ELF-1 (cell line): ENCODE data around the gene DHRS7B.

Source experiments
- DNase-seq: peaks from one replicate; pipeline ENCODE4 v3.0.0-alpha.2; 2016; ENCODE audit warnings: low read depth, low spot score

The DHRS7B gene

DNA sequence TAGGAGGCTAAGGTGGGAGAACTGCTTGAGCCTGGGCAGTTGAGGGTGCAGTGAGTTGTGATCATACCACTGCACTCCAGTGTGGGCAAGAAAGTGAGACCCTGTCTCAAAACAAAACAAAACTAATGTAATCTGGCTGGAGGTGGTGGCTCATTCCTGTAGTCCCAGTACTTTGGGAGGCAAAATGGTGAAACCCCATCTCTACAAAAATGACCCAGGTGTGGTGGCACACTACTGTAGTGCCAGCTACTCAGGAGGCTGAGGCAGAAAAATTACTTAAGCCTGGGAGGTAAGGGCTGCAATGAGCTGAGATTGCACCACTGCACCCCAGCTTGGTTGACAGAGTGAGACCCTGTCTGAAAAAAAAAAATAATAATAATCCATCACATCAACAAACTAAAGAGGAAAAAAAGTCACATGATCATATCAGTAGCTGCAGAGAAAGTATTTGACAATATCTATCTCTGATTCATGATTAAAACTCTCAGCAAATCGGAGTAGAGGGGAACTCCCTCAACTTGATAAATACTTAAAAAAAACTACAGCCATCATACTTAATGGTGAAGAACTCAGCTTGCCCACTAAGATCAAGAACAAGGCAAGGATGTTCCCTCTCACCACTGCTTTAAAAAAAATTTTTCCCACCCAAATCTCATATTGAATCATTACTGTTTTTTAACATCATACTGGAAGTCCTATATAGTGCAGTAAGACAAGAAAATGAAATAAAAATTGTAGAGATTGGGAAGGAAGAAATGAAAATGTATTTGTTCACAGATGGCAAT, 31.0 kb downstream of the DHRS7B start:
- DNase-seq: no peak

DNA sequence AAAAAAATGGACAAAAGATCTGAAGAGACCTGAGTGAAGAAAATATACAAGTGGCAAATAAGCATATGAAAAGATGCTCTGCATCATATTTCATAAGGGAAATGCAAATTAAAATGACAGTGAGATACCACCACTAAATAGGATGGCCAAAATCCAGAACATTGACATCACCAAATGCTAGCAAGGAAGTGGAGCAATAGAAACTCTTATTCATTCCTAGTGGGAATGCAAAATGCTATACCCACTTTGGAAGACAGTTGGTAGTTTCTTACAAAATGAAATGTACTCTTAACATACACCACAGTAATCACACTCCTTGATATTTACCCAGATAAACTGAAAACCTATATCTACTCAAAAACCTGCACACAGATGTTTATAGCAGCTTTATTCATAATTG, 33.6 kb downstream of the DHRS7B start:
- DNase-seq: no peak

DNA sequence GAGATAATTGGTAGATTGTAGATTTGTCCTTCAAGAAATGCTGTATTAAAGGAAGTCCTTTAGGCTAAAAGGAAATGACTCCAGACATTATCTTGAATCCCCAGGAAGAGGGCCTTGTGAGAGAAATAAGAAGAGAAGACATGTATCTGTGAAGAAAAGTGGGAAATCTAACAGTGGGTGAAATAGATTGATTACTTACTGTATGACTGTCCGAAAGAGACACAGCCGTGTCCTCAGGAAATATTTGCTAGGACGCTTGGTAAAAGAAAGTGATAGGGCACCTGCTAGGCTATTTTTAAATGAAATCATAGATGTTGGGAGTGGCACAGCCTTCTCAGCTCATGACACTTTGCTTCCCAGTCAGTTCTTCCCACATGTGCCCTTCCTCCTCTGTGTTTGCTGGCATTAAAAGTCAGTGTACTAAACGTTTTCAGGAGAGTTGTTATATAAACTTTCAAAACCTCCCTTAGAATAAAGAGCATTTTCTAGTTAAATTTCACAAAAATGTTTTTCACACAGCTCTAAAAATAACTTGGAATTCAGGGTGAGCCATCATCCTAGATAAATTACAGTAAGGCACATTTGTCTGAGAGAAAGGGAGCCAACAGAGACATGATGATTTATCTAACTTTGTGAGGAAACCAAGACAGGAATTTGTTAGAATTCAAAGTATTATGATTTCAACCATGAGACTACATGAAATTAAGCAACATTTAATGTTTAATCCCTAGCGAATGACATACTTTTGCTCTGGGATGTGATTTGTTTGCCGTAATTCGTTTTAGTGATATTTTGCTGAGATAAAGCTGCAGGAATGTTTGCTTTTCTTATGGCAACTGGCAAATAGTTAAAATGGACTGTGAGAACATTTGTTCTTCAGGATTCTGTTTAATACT, 35.0 kb downstream of the DHRS7B start:
- DNase-seq: no peak

DNA sequence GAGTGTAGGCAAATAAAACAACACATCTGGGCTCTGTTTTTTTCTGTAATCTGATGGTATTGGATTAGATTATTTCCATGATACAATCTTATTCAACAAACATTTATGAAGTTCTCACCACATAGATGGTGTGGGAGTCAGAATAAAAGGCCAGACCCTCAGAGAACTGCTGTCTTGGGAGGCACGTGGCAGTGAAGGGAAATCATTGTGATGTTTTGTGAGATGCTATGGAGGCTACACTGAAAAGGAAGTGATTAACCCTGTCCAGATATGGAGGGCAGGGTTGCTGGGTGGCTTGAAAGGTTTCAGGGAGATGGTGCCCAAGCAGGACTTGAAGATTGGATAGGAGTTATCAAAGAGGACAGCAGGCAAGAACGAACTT, 35.6 kb downstream of the DHRS7B start:
- no peak for DNase-seq

DNA sequence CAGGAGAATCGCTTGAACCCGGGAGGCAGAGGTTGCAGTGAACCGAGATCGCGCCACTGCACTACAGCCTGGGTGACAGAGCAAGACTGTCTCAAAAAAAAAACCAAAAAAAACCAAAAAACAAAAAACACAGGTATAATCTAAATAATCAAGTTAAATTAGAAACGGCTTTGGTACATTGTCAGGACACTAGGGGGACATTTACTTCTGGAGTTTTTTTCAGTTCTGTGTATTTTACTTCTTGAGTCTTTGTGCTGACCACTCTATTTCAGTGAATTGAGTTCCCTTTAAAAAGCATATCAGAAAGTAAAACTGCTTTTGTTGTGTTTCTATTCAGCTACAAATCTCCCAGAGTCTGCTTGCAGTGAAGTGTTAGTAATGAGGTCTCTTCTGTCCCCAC, 36.3 kb downstream of the DHRS7B start:
- no peak for DNase-seq

DNA sequence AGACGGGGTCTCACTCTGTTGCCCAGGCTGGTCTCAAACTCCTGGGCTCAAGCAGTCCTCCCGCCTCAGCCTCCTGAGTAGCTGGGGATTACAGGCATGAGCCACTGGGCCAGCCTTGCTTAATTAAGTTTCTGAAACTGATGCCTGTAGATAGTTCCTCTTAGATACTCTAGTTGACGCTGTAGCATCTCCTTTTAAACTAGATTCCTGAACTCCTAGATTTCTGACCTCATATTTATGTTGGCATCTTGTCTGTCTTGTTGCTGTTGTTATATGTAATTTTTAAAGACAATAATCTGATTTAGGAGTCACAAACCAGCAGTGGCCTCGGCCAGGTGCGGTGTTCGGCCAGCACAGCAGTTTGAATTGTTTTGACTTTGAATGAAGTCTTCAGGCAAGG, 37.5 kb downstream of the DHRS7B start:
- DNase-seq: no peak

DNA sequence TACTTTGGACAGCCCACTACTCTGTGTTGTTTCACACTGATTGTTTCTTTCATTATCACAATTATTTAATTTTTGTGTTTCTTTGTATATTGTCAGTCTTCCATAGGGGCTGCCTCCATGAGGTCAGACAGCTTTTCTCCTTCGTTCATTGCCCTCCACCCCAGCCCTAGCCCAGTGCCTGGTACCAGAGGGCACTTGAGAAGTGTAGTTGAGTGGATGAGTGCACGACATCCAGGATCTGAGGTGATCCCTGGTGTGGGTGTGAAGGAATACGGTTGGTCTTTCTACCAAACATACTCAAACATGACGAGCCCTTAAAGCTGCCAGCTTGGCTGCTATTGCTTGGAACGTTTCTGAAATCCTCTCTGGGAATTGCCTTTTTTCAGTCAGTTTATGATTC, 37.9 kb downstream of the DHRS7B start:
- no peak for DNase-seq

DNA sequence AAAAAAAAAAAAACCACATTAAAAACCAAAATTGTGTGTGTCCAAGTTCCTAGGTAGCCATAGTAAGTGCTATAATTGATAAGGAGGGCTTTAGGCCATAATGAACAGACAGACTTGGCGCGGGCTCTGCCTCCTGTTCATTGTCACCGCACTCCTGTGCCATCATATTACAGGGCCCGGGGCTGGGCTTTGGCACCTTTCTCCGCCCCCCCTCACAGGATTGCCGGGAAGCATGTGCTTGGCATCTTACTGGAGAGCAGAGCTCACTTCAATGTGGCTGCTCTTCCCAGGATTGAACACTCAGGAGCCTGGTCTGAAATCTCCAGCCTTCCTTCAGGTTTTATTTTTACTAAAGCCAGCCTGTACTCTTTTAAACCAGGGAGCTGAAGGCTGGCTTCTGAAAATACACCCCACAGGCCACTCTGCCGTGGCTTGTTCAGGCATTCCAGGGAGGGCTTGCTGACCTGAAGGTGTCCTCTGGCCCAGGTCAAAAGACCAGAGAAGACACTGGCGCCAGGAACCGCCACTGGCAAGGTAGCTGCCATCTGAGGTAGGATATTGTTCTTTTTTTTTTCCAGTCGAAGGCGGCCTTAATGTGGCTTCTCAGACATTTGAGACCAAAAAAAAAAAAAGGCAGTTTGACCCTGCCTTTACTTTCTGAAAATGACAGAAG, 39.3 kb downstream of the DHRS7B start:
- DNase-seq: no peak

DNA sequence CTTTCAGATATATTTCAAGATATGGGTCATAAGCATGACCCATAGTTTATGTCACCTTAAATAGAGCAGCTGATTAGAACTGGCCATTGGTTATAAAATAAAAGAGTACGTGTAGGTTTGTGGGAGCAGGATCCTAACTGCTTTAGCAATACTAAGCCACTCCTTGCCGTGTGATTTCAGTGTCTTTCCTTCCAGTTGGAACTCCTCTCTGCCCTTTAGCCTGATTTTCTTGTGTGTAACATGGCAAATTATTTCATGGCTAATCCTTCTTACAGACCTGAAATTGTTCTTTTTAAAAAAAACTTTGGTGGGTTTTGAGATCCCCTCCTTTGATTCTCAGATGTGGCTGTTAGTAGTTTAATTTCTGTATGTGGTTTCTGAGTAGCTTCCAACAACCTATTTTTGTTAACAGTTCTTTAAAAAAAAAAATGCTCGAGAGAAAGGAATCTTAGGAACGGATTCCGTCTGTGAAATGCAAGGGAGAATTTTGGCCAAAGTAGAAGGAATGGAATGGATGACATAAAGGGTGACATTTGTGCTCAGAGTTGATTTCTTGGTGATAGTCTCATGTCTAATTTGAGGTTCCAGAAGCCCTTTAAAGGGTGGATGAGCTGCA, 39.9 kb downstream of the DHRS7B start:
- no peak for DNase-seq

DNA sequence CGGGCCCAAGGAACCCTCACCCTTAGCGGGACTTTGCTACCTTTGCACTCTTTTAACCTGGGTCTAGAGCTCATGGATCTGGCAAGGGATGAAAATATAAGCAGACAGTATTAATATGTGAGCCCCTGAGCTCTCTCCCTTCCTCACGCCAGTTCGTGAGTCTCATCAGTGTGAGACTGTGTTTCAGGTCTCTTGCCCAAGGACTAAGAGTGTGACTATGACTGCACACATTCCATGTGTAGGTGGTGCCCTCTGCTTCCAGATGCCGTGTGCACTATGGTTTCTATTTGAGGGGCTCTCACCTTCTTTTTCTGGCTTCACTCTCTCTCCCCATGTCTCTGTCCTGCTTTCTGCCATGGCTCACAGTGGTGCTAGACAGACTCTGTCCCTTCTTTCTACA, 40.5 kb downstream of the DHRS7B start:
- no peak for DNase-seq

DNA sequence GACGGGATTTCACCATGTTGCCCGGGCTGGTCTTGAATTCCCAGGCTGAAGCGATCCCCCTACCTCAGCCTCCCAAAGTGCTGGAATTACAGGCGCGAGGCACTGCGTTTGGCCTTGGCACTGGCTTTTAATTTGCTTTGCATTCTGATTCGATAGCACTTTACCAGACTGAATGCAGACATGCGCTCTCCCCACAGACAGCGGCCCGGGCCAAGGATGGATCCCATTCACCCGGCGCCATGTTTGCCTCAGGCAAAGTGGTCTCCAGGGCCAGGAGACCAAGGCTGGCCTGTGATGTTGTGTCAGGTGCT, 41.7 kb downstream of the DHRS7B start:
- no peak for DNase-seq

DNA sequence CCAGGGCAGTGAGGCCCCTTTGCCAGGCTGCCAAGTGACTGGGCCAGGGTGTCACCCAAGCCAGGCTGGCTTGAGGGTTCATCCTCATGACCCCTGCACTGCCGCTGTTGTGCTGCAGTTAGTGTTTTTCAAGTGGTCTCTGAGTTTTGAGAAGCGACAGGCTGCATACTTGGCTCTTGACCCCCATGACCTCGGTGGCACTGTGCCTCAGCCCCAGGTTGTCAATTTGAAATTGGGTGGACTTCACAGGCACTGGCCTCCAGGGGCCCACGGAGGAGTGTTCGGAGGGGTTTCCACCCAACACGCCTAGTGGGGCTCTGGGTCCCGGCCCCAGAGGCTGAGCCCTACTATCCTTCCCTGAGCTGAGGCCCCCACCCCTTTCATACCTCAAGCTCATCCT, 42.7 kb downstream of the DHRS7B start:
- DNase-seq: no peak

DNA sequence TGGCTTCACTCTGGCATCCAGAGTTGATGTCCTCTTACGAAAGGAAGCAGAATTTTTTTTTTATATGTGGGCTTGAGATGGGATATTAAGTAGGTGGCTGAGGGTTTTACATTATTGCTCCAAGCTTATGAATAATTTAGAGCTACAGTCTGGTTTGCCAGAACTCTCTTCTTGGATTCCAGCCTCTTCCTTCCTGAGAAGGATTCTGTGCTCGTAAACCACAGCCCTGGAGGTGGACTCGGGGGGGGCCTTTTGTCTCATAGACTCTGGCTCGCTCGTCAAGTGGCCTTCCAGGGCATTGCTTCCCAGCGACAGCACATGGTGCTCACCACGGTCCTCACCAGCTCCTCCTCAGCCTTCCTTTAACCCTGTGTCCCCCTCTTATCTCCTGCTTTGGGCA, 44.0 kb downstream of the DHRS7B start:
- DNase-seq: no peak

DNA sequence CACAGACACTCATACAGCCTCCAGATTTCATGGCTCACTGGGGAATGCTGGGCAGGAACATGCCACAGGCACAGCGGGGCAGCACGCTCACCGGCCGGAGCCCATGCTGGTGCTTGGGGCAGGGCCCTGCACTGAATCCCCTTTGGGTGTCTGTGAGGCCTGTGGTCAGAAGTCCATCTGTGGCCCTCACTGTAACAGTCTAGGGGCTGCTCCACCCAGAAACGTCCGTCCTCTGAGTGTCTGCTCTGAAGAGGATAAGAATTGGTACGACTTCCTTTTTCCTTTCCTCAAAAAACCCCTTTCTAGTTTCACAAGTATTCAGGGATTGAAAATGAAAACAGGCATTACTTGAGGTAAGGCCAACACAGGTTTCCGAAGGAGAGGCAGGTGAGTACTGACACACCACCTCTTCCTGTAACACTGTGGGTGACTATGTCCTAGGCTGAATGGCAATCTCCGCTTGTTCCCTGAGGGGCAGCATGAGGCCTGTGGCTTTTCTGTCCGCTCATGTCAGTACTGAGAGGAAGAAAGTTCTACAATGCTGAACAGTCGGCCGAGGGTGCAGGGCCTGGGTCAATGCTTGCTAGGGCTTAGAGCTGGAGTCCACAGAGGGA, 44.7 kb downstream of the DHRS7B start:
- DNase-seq: no peak

DNA sequence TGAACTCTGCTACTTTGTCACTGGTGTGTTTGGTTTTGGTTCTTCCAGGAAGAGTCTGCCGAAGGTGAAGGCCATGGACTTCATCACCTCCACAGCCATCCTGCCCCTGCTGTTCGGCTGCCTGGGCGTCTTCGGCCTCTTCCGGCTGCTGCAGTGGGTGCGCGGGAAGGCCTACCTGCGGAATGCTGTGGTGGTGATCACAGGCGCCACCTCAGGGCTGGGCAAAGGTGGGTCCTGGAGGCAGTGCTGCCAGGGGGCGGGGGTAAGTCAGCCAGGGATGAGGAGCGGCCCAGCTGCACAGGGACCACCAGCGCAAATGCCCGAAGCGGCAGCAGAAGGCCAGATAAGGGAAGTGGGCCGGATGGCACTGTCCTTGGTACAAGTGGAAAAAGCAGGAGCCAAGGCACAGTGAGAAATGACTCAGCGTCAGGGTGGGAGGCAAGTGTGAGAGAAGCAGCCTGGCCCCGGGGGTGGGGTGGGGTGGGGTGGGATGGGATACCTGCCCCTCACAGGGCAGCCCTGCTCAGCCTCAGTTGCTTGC, 45.3 kb downstream of the DHRS7B start:
- DNase-seq: no peak

DNA sequence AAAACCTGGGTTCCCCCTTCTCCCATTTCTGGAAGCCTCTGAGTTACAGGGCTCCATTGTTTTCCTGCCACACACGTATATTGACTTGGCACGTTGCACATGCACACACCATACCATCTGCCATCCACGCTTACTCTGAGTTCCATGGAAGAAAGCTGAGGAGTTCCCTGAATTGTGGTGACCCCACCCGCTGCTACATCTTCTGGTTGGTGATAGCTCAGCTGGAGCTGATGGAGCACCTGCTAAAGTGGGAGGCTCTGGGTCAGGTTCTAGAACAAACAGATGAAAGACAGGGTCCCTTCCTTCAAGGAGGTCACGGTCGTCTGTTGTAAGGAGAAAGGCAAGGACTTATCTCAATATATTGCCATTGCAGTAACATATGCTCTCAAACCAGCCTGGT, 46.1 kb downstream of the DHRS7B start:
- no peak for DNase-seq

DNA sequence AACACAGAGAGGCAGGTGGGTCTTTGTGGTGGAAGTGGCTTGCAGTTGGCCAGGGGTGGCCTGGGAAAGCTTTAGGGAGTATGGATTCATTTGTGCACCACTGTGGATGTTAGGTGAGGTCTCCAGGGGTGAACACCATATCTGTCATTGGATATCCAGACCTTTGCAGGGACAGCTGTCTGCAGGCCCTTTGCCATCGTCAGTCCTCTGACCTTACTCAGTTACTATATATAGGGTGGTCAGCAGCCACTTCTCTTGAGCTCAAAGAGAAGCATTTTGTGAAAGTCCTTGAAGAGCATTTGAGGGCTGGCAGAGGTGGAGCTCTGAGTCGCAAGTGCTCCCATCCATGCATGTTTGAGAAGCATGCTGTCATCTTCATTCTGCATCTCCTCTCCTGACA, 46.8 kb downstream of the DHRS7B start:
- no peak for DNase-seq

DNA sequence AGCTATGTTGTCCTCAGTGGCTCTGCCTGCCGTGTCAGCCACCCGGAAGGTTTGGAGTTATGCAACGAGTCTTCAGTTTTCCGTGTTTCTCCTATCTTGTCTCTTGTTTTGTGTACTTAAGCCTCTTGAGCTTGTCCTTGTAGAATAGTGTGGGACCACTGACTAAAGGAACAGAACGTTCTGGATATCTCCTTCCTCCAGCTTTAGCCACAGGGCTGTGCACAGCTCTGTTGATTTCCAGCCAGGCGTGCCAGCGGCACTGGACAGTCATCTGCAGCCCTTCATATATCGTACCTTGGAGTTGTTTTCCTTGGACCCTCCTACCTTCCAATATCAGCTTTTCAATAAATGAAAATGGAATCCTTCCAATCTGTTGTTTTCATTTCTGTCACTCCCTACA, 47.4 kb downstream of the DHRS7B start:
- no peak for DNase-seq

DNA sequence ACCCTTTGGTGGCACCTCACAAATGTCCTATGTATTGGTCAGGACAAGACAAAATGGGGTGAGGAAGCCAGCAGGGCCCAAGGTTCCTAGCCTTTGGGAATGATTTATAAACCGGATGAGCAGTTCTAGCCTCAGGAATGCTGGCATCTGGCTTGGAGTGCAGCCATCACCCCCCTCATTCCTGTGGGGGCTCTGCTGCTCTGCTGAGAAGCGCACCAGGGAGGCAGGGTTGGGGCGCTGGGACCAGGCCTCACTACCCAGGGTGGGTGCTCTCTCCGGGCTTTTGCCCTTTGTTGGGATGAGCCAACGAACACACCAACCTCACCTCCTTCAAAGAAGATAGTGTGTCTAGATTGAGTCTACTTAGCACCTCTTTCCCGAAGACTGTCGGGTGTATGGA, 47.9 kb downstream of the DHRS7B start:
- DNase-seq: no peak

DNA sequence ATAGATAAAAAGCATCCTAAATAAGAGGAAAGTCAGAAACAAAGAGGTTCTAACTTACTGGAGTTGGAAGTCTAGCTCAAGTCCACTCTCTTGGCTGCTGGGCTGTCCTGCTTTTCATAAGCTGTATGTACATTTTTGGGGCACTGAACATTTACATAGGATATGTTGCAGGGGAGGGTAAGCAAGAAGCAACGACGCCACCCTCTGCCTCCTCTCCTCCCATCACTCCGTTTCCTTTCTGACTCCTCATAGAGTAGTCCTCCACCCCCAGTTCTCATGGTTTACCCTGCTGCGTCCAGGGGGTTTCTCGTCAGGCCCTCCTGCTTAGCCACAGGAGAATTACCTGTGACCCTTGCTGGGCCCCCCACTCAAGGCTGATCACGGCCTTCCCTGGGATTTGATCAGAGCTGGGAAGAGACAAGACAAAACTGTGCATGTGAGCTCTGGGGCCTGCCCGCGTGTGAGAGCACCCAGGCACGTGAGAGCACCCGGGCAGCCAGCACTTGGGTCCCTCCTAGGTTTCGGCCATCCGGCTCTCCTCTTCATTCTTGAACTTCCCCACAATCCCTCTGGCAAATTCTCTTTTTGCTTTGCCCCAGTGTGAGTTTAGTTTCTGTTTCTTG, 50.1 kb downstream of the DHRS7B start:
- DNase-seq: no peak

DNA sequence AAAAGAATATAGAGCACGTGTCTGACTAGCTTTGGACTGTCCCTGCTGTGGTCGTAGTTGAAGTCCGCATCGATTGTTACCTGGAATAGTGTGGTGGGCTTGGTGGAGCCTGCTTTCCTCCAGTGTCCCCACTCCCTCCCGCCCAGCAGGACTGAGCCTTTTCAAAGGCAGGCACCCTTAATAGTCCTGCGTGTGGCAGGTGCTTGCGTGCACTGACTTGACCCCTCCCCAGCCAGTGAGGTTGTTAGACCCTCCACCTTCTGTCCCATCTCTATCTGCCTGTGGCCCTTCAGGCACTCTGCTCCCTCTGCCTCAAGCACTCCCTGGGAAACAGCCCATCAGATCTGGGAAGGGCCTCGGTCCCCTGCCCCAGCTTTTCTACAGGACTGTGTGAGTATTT, 50.6 kb downstream of the DHRS7B start:
- no peak for DNase-seq
